ENCODE results near the gene CENPS.

Gene CENPS

GRCh38 chr1:10490286-10490970 lies 60.2 kb downstream of the CENPS start:
- H3K9me3 ChIP-seq (ENCODE audit: control insufficient read depth, low read length), result no peaks in the 10 kb centered on the region
- H3K27ac ChIP-seq, result no peak overlapping the region
- H3K4me1 ChIP-seq, result peaks cover 5% of the 10 kb centered on the region
- peaks cover 7% of the 10 kb centered on the region for H3K79me2 ChIP-seq
- H3K9ac ChIP-seq, result no peak overlapping the region
- H3K4me3 ChIP-seq (ENCODE audit: low read depth, low read length), result no peak overlapping the region
- no peak overlapping the region for H2AFZ ChIP-seq
- H3K36me3 ChIP-seq (ENCODE audit: control insufficient read depth, insufficient read depth, low read length), result no peaks in the 10 kb centered on the region
- H3K4me2 ChIP-seq (ENCODE audit: low read length), result no peak overlapping the region
- no peaks in the 10 kb centered on the region for H3K27me3 ChIP-seq (ENCODE audit: control insufficient read depth, insufficient read depth, low read length)
- TF ChIP-seq, protein P1, sequence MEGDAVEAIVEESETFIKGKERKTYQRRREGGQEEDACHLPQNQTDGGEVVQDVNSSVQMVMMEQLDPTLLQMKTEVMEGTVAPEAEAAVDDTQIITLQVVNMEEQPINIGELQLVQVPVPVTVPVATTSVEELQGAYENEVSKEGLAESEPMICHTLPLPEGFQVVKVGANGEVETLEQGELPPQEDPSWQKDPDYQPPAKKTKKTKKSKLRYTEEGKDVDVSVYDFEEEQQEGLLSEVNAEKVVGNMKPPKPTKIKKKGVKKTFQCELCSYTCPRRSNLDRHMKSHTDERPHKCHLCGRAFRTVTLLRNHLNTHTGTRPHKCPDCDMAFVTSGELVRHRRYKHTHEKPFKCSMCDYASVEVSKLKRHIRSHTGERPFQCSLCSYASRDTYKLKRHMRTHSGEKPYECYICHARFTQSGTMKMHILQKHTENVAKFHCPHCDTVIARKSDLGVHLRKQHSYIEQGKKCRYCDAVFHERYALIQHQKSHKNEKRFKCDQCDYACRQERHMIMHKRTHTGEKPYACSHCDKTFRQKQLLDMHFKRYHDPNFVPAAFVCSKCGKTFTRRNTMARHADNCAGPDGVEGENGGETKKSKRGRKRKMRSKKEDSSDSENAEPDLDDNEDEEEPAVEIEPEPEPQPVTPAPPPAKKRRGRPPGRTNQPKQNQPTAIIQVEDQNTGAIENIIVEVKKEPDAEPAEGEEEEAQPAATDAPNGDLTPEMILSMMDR (IDR thresholded peaks at IDR 0.05), result no peak

Measured in parathyroid adenoma (tissue), 2 donors.